KMS-11 (cell line): ENCODE data around the gene PNPO.
A peak's percentile ranks its signal among the peaks of the same experiment; 100 is the strongest.

Source experiments
- H2AFZ ChIP-seq: fragments of 200-600 bp; sonication (generic); 2 replicates; pipeline ENCODE4 v1.6.1; 2016; ENCODE audit warnings: antibody characterized with exemption, mixed run types, low read depth
- H3K27ac ChIP-seq: fragments of 200-600 bp; sonication (generic); 2 replicates; pipeline ENCODE4 v1.6.1; 2016; ENCODE audit warnings: mild to moderate bottlenecking, mixed run types
- H3K27me3 ChIP-seq: fragments of 200-600 bp; sonication (generic); 2 replicates; pipeline ENCODE4 v1.6.1; 2017; ENCODE audit warnings: mild to moderate bottlenecking, low read depth, mixed run types, moderate library complexity; ENCODE audit not compliant: insufficient read depth
- H3K36me3 ChIP-seq: fragments of 200-600 bp; sonication (generic); 2 replicates; pipeline ENCODE4 v1.6.1; 2017; ENCODE audit warnings: mild to moderate bottlenecking, mixed run types; ENCODE audit not compliant: insufficient read depth
- H3K4me1 ChIP-seq: fragments of 200-600 bp; sonication (generic); 2 replicates; pipeline ENCODE4 v1.6.1; 2016; ENCODE audit warnings: mild to moderate bottlenecking, low read depth, mixed run types; ENCODE audit not compliant: poor library complexity, severe bottlenecking
- H3K4me2 ChIP-seq: fragments of 200-600 bp; sonication (generic); 2 replicates; pipeline ENCODE4 v1.7.0; 2016; ENCODE audit warnings: mild to moderate bottlenecking, mixed run types
- H3K4me3 ChIP-seq: fragments of 200-600 bp; sonication (generic); IDR thresholded peaks from 2 replicates; pipeline ENCODE4 v1.6.1; 2017; ENCODE audit warnings: low read depth, low read length, mixed read lengths; ENCODE audit not compliant: insufficient read depth
- H3K79me2 ChIP-seq: fragments of 200-600 bp; sonication (generic); 2 replicates; pipeline ENCODE4 v1.6.1; 2016; ENCODE audit warnings: low read depth, mixed run types; ENCODE audit not compliant: insufficient read depth
- H3K9ac ChIP-seq: fragments of 200-600 bp; sonication (generic); 2 replicates; pipeline ENCODE4 v1.6.1; 2016; ENCODE audit warnings: mild to moderate bottlenecking, mixed run types
- H4K20me1 ChIP-seq: fragments of 200-600 bp; sonication (generic); 2 replicates; pipeline ENCODE4 v1.6.1; 2016; ENCODE audit warnings: mild to moderate bottlenecking, mixed run types; ENCODE audit not compliant: insufficient read depth
- TF ChIP-seq, protein P1 (sequence below): fragments of 200-600 bp; sonication (generic); conservative IDR thresholded peaks from 2 replicates; pipeline ENCODE4 v1.6.1; 2017; ENCODE audit warnings: low read depth, mild to moderate bottlenecking, antibody characterized with exemption, low read length, moderate library complexity, mixed read lengths

Gene PNPO

DNA sequence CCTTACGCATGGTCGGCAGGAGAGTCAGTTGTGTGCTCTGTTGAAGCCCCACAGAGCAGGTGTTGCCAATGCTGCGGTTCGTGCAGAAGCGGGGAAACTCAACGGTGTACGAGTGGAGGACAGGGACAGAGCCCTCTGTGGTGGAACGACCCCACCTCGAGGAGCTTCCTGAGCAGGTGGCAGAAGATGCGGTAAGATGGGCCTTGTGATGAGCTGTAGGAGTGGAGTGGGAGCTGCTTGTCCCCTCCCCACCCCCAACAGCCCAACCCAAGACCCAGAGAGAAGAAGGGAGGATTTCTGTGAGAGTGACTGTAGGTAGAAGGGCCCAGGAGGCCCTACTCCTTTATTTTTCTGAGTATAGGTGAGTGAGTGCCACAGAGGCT lies 34.4 kb downstream of the PNPO start:
- Histone ChIP-seq H3K27ac (no peak overlapping the region), H2AFZ (no peak overlapping the region), H3K79me2 (peaks cover 10% of the 10 kb centered on the region; the same call in 1 of the 2 replicates), H3K4me2 (no peak overlapping the region), H4K20me1 (no peaks in the 10 kb centered on the region), H3K9ac (no peak overlapping the region), H3K27me3 (no peaks in the 10 kb centered on the region), H3K4me1 (peaks cover 12% of the 10 kb centered on the region), H3K36me3 (no peaks in the 10 kb centered on the region), H3K4me3 (no peak overlapping the region)
- TF ChIP-seq, protein P1, sequence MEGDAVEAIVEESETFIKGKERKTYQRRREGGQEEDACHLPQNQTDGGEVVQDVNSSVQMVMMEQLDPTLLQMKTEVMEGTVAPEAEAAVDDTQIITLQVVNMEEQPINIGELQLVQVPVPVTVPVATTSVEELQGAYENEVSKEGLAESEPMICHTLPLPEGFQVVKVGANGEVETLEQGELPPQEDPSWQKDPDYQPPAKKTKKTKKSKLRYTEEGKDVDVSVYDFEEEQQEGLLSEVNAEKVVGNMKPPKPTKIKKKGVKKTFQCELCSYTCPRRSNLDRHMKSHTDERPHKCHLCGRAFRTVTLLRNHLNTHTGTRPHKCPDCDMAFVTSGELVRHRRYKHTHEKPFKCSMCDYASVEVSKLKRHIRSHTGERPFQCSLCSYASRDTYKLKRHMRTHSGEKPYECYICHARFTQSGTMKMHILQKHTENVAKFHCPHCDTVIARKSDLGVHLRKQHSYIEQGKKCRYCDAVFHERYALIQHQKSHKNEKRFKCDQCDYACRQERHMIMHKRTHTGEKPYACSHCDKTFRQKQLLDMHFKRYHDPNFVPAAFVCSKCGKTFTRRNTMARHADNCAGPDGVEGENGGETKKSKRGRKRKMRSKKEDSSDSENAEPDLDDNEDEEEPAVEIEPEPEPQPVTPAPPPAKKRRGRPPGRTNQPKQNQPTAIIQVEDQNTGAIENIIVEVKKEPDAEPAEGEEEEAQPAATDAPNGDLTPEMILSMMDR: no peak

GRCh38 chr17:47978324-47978723 lies 37.0 kb downstream of the PNPO start:
- Histone ChIP-seq H2AFZ (no peak overlapping the region), H3K4me3 (no peak overlapping the region), H4K20me1 (no peaks in the 10 kb centered on the region), H3K4me2 (no peak overlapping the region), H3K27ac (no peak overlapping the region), H3K9ac (no peak overlapping the region), H3K4me1 (no peaks in the 10 kb centered on the region), H3K79me2 (no peaks in the 10 kb centered on the region), H3K36me3 (no peaks in the 10 kb centered on the region), H3K27me3 (no peaks in the 10 kb centered on the region)
- TF ChIP-seq, protein P1: peak; percentile 80

GRCh38 chr17:47980541-47980940 lies 39.2 kb downstream of the PNPO start:
- Histone ChIP-seq H3K4me2 (no peak overlapping the region), H3K79me2 (no peaks in the 10 kb centered on the region), H4K20me1 (no peaks in the 10 kb centered on the region), H3K4me3 (no peak overlapping the region), H3K9ac (no peak overlapping the region), H2AFZ (no peak overlapping the region), H3K4me1 (no peaks in the 10 kb centered on the region), H3K27me3 (no peaks in the 10 kb centered on the region), H3K36me3 (no peaks in the 10 kb centered on the region), H3K27ac (no peak overlapping the region)
- TF ChIP-seq, protein P1: no peak

DNA sequence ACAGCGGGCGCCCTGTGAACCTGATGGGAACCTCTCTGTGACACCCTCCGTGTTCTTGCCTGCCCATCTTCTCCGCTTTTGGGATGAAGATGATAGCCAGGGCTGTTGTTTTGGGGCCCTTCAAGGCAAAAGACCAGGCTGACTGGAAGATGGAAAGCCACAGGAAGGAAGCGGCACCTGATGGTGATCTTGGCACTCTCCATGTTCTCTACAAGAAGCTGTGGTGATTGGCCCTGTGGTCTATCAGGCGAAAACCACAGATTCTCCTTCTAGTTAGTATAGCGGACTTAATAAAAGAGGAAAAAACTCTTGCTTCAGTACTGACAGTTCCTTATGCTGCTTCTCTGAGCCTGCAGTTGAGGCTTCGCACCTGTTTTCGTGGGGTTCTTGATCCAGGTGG lies 40.1 kb downstream of the PNPO start:
- H4K20me1 ChIP-seq: no peaks in the 10 kb centered on the region
- TF ChIP-seq, protein P1: no peak
- H3K9ac ChIP-seq: no peak overlapping the region
- no peaks in the 10 kb centered on the region for H3K36me3 ChIP-seq
- no peak overlapping the region for H3K4me2 ChIP-seq
- H3K27ac ChIP-seq: no peak overlapping the region
- H3K27me3 ChIP-seq: no peaks in the 10 kb centered on the region
- no peaks in the 10 kb centered on the region for H3K4me1 ChIP-seq
- H3K4me3 ChIP-seq: no peak overlapping the region
- H3K79me2 ChIP-seq: no peaks in the 10 kb centered on the region
- no peak overlapping the region for H2AFZ ChIP-seq
